Pulmonary artery endothelial cell (primary cell): ENCODE results near the gene ST3GAL3. TPM values are rescaled to one million over a fixed set of nuclear protein-coding genes. Genes with fewer than 3 reads are reported as not detected.

Experiments
- DNase-seq: peaks from one replicate; pipeline ENCODE4 v3.0.0-alpha.2; 2011; ENCODE audit warnings: low read depth, low spot score
- total RNA-seq: library from RNA; depleted of rRNA; stranded (reverse); fragments of >200 nt; gene quantifications from 2 replicates; pipeline ENCODE4 v1.2.3, GENCODE V29; 2014

The ST3GAL3 gene
- 12.7 and 17.1 TPM in 2 replicates for total RNA-seq

- peak; percentile 68 for DNase-seq
Measured at GRCh38 chr1:43707190-43708001, at the start of gene ST3GAL3. ST3GAL3 (plus strand) TSS chr1:43707536; CDS start chr1:43736263, 28,727 bp downstream.

GRCh38 chr1:43659212-43660166 is 47.8 kb upstream of the ST3GAL3 start:
- no peak for DNase-seq

GRCh38 chr1:43660355-43660754 is 47.0 kb upstream of the ST3GAL3 start:
- no peak for DNase-seq

GRCh38 chr1:43664369-43664768 is 43.0 kb upstream of the ST3GAL3 start:
- no peak for DNase-seq

GRCh38 chr1:43666608-43667007 is 40.7 kb upstream of the ST3GAL3 start:
- no peak for DNase-seq

- no peak for DNase-seq
Measured at GRCh38 chr1:43668956-43669355, 38.4 kb upstream of the ST3GAL3 start.

GRCh38 chr1:43669878-43670277 is 37.5 kb upstream of the ST3GAL3 start:
- no peak for DNase-seq

- no peak for DNase-seq
Measured at GRCh38 chr1:43671193-43671592, 36.1 kb upstream of the ST3GAL3 start.

GRCh38 chr1:43671626-43672330 is 35.6 kb upstream of the ST3GAL3 start:
- no peak for DNase-seq

GRCh38 chr1:43673261-43673660 is 34.1 kb upstream of the ST3GAL3 start:
- DNase-seq = no peak

- no peak for DNase-seq
Measured at GRCh38 chr1:43678940-43679339, 28.4 kb upstream of the ST3GAL3 start.

GRCh38 chr1:43683560-43683959 is 23.8 kb upstream of the ST3GAL3 start:
- DNase-seq = no peak

GRCh38 chr1:43686801-43687200 is 20.5 kb upstream of the ST3GAL3 start:
- DNase-seq = no peak

GRCh38 chr1:43687301-43688108 is 19.8 kb upstream of the ST3GAL3 start:
- DNase-seq = no peak

- no peak for DNase-seq
Measured at GRCh38 chr1:43688109-43688387, 19.3 kb upstream of the ST3GAL3 start.

GRCh38 chr1:43688594-43689000 is 18.7 kb upstream of the ST3GAL3 start:
- DNase-seq = no peak

- no peak for DNase-seq
Measured at GRCh38 chr1:43689289-43689688, 18.0 kb upstream of the ST3GAL3 start.

- DNase-seq = no peak
Measured at GRCh38 chr1:43691871-43692815, 15.2 kb upstream of the ST3GAL3 start.

- DNase-seq = no peak
Measured at GRCh38 chr1:43693371-43693770, 14.0 kb upstream of the ST3GAL3 start.

GRCh38 chr1:43699281-43699680 is 8.1 kb upstream of the ST3GAL3 start:
- DNase-seq = no peak
